Activated T-cell treated with anti-CD3 and anti-CD28 coated beads for 48 hours (primary cell): ENCODE data around the gene VN1R2.
A peak's percentile ranks its signal among the peaks of the same experiment; 100 is the strongest.
"Not testable (repeated sequence)": the region's sequence is repeated elsewhere in the genome, so short reads cannot be mapped to it uniquely, and the experiment has no call there.

Source experiments
- DNase-seq: peaks from one replicate; pipeline ENCODE4 v3.0.0-alpha.2; 2020; ENCODE audit warnings: low read depth

VN1R2 gene, protein sequence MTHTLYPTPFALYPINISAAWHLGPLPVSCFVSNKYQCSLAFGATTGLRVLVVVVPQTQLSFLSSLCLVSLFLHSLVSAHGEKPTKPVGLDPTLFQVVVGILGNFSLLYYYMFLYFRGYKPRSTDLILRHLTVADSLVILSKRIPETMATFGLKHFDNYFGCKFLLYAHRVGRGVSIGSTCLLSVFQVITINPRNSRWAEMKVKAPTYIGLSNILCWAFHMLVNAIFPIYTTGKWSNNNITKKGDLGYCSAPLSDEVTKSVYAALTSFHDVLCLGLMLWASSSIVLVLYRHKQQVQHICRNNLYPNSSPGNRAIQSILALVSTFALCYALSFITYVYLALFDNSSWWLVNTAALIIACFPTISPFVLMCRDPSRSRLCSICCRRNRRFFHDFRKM

DNA sequence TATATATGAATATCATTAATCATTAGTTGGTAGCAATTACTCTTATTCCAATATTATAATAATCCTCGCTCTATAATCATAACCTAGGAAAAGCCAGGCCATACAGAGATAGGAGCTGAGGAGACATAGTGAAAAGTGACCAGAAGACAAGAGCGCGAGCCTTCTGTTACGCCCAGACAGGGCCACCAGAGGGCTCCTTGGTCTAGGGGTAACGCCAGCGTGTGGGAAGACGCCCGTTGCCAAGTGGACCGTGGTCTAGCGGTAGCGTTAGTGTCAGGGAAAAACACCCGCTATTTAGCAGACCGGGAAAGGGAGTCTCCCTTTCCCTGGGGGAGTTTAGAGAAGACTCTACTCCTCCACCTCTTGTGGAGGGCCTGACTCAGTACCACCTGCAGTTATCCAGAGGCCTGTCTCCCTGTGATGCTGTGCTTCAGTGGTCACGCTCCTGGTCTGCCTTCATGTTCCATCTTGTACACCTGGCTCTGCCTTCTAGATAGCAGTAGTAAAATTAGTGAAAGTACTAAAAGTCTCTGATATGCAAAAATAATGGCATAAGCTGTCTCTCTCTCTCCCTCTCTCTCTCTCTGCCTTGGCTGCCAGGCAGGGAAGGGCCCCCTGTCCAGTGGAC, at the start of gene VN1R2:
Gene VN1R2, plus strand, starts transcription at position 578 of the 628 bp plus-strand sequence. CDS start 84 bp downstream, outside the sequence.
- DNase-seq, result not testable (repeated sequence)

DNA sequence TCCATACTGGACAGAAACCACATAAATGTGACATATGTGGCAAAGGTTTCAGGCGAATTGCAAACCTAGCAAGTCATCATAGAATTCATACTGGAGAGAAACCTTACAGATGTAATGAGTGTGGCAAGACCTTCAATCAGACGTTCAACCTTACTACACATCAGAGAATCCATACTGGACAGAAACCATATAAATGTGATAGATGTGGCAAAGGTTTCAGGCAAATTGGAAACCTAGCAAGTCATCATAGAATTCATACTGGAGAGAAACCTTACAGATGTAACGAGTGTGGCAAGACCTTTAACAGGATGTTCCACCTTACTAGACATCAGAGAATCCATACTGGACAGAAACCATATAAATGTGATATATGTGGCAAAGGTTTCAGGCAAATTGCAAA, 46.5 kb upstream of the VN1R2 start:
- DNase-seq, result not testable (repeated sequence)

- no peak for DNase-seq
These were observed 45.3 kb upstream of the VN1R2 start for GRCh38 chr19:53212703-53213320.

DNA sequence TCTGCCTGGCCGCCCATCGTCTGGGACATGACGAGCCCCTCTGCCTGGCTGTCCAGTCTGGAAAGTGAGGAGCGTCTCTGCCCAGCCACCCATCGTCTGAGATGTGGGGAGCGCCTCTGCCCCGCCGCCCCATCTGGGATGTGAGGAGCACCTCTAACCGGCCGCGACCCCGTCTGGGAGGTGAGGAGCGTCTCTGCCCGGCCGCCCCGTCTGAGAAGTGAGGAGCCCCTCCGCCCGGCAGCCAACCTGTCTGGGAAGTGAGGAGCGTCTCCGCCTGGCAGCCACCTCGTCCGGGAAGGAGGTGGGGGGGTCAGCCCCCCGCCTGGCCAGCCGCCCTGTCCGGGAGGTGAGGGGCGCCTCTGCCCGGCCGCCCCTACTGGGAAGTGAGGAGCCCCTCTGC, 35.4 kb upstream of the VN1R2 start:
- DNase-seq, result not testable (repeated sequence)

DNA sequence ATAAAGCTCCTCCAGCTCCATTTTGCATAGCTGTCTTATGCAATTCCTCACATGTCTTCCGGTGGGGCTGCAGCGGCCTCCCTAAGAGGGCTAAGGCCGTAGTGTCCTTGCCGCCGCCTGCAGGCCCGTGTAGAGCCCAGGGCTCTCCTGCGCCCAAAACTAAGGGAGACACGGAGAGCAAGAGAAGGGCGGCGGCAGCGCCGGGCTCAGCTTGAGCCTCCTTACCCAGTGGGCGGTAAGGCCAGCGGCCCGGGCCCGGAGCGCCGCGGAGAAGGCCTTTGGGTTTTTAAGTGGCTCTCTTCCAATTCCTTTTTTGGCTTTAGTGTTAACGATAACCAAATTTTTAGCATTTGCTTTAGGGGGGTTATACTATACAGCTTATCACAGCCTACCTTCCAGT, 33.5 kb upstream of the VN1R2 start:
- no peak for DNase-seq

GRCh38 chr19:53237114-53237777, 20.8 kb upstream of the VN1R2 start:
- DNase-seq, result no peak

DNA sequence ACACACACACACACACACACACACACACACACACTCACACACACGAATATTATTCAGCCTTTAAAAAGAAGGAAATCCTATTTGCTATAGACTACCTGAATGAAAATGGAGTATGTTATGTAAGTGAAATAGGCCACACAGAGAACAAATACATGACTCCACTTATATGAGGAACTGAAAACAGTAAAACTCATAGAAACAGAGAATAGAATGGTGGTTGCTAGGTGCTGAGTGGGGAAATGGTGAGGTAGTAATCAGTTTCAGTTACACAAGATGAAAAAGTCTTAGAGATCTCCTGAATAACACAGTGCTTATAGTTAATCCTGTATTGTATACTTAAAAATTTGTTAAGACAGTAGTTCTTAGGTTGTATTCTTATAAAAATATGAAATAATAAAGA, 11.6 kb upstream of the VN1R2 start:
- DNase-seq, result no peak

GRCh38 chr19:53254411-53255341, 3.4 kb upstream of the VN1R2 start, which contains the start of gene ZNF677:
TSS of gene ZNF677 (minus strand) at chr19:53254873. CDS start at chr19:53251550, 3,323 bp downstream.
- peak; percentile 72 for DNase-seq

- not testable (repeated sequence) for DNase-seq
These were observed 9.5 kb downstream of the VN1R2 start, which contains the start of gene VN1R4 for GRCh38 chr19:53267623-53268022. TSS of gene VN1R4 (minus strand) at chr19:53267723. CDS start at chr19:53267665, 58 bp downstream.

- DNase-seq, result not testable (repeated sequence)
These were observed 11.8 kb downstream of the VN1R2 start for GRCh38 chr19:53269861-53270260.

DNA sequence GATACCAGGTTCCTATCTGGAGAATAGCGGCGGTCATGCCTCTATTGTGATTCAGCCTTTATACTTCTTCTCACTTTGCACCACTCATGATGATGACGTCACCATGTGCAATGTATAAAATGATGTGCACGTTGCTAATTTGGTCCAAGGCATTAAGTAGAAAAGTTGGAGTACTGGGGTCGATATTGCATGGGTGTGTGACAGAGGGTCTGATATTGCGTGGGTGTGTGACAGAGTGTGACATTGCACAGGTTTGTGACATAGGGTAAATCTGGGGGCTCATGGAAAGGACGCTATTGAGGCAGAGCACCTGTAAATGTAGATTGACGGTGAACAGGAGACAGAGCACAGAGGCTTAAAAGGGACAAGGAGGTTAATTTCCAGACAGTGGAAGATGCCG, 14.0 kb downstream of the VN1R2 start:
- DNase-seq, result no peak

DNA sequence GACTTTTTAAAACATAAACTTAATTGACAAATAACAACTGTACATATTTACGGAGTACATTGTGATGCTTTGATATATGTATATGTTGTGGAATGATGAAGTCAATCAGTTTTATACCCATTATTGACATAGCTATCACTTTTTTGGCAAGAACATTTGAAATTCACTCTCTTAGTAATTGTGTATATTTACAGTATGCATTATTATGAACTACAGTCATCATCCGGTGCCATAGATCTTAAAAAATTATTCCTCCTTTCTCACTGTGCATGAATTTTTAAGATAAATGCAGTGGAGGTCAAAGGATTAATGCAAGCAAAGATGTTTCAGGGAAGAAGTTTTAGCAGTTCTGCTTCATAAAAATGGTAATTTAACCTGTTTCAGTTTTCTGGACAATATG, 17.4 kb downstream of the VN1R2 start:
- DNase-seq, result no peak

- not testable (repeated sequence) for DNase-seq
These were observed 23.9 kb downstream of the VN1R2 start for GRCh38 chr19:53281947-53282346.

DNA sequence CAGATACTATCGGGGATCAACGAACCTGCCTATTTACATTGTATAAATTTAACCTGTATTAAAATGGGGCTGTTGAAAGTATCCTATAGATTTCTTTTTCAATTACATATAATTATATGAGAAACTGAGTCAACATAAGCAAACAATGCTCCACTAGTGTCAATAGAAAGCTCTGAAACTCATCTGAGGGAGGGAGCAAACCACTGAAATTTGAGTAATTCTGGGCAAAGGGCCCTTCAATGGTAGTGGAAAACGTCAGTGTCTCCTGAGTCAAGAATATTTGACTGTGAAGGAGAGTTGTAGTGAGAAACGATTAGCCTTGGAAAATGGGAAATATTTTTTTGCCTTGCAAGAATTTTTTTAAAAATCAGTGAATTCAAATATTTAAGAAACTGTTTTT, 27.0 kb downstream of the VN1R2 start:
- no peak for DNase-seq

GRCh38 chr19:53290758-53291549, 32.9 kb downstream of the VN1R2 start:
- no peak for DNase-seq

DNA sequence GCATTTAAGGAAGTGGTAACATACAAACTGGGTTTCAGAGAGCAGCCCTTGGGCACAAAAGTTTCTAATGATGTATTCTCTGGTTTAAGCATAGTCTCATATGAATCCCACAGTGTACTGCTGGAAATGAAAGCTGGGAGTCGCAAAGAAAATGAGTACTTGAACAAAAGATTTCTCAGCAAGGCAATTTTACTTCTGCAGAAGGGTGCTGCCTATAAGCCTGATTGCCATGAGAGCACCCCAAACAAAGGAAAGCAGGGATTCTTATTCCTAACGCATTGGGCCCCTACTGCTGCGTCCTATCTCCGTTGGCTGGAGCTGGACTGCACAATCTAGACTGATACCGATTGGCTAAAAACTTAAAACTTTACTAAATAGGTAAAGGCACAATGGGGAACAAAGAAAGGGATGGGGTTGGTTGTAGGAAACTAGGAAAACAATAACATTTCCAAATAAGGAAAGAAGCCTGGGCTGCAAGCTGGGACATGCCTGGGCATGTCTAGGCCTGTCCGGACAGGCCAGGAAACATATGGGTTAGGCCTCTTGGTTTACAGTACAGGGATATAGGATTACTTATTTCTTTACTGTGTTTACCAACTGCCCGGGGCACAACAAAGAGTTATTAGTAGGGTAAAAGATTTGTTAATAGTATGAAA, 36.8 kb downstream of the VN1R2 start:
- DNase-seq, result no peak

- DNase-seq, result not testable (repeated sequence)
These were observed 43.2 kb downstream of the VN1R2 start for GRCh38 chr19:53301341-53301740.

DNA sequence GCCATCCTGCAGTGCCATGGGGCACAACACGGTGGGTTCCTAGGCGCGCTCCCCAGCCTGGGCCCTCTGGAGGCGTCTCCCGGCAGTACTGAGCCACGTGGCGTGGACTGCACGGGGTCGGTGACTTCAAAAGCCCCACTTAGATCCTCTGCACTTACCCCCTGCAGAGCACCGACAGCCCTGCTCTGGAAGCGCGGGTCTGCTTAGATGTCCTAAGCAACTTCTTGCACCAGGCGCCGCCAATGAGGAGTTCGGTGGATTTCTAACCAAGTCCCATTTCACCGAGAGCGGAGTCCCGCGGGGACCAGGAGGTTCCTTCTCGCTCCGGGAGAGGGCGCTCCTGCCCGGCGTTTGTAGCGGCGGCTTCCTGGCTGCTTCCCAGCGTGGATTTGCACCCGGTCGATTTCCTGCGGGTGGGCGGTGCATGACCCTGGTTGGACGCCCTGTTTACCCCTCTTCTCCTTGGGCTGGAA, 50.3 kb downstream of the VN1R2 start:
- DNase-seq, result peak; percentile 5
